Colon (tissue), 2 donors: ENCODE data around the gene TMCO2.
"Not testable (repeated sequence)": the region's sequence is repeated elsewhere in the genome, so short reads cannot be mapped to it uniquely, and the experiment has no call there.

Experiments used
- FAIRE-seq: peaks from 2 replicates; lab custom pipeline; 2012; peaks lifted over from hg19 to GRCh38; lab: Jason Lieb, UNC
- donor health status: control.
- donor health status: control.

TMCO2 gene

DNA sequence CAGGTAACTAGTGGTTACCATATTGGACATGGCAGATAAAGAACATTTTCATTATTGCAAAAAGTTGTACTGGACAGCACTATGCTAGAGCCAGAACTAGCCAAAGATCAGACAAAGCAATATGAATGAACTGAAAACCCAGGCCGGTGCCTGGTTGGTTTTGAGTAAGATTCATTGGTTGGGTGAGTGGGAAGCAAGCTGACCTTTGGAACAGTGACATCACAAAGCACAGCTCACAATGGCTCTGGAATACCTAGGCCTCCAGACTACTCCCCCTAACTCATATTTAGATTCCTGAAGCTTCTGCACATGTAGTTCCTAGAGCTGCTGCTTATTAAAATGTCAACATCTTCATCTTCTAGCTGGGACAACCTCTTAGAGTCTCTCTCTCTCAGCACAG lies at the start of gene TMCO2:
TMCO2 (plus strand) TSS at position 283 of the 400 bp plus-strand sequence; CDS start at position 340, 57 bp downstream.
- no peak for FAIRE-seq

GRCh38 chr1:40199126-40199525 lies 48.6 kb upstream of the TMCO2 start:
- FAIRE-seq = no peak

GRCh38 chr1:40204856-40205255 lies 42.9 kb upstream of the TMCO2 start:
- no peak for FAIRE-seq

DNA sequence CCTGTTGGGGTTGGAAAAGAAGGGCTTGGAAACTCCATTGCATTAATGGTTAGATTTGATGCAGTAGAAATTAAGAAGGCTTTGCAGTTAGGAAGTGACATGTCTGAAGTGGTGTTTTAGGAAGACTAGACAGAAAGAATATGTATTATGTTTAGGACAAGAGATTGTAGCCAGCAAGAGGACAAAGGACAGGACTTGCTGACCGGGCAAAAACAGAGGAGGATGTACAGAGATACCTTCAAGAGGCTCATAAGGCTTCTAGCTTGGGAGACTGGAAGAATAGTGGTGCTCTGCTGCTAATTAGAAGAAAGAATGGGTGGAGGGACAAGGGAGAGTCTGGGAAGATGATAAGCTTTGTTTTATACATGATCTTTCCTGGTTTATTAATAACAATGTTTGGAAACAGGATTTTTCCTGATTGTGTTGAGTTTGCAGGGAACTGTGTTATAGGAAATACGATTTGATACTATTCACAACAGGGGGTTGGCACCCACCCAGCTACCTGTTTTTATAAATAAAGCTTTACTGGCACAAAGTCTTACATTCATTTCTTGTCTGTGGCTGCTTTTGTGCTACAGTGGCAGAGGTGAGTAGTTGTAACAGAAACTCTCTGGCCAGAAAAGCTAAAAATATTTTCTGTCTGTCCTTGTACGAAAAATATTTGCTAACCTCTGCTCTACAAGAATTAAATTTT lies 37.1 kb upstream of the TMCO2 start:
- no peak for FAIRE-seq

DNA sequence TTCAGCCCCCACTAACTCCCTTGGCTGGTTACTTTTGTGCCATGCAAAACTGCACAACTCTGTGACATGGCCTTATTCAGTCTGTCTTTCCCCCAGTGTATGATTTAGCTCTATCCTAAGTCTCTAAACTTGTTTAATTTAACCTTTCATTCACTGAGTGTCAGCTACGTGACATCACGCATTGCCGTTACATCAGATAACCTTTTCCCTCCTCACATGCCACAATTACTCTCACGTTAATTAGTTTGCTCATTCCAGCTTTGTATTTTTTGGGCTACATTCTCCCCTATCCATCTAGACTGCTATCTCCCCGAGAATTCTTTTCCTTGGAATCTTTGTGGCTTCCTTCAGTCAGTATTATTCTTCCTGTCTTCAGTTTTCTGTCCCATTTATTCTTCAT lies 29.4 kb upstream of the TMCO2 start:
- FAIRE-seq = no peak

DNA sequence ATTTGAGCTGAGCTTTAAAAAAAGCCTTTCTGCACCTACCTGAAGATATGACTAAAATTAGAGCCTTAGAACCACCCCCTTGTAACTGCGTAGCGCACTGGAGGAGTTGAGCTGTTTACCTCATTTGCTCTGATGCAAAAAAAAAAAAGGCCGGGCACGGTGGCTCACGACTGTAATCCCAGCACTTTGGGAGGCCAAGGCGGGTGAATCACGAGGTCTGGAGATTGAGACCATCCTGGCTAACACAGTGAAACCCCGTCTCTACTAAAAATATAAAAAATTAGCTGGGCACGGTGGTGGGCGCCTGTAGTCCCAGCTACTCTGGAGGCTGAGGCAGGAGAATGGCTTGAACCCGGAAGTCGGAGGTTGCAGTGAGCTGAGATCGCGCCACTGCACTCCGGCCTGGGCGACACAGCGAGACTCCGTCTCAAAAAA lies 26.2 kb upstream of the TMCO2 start:
- not testable (repeated sequence) for FAIRE-seq

DNA sequence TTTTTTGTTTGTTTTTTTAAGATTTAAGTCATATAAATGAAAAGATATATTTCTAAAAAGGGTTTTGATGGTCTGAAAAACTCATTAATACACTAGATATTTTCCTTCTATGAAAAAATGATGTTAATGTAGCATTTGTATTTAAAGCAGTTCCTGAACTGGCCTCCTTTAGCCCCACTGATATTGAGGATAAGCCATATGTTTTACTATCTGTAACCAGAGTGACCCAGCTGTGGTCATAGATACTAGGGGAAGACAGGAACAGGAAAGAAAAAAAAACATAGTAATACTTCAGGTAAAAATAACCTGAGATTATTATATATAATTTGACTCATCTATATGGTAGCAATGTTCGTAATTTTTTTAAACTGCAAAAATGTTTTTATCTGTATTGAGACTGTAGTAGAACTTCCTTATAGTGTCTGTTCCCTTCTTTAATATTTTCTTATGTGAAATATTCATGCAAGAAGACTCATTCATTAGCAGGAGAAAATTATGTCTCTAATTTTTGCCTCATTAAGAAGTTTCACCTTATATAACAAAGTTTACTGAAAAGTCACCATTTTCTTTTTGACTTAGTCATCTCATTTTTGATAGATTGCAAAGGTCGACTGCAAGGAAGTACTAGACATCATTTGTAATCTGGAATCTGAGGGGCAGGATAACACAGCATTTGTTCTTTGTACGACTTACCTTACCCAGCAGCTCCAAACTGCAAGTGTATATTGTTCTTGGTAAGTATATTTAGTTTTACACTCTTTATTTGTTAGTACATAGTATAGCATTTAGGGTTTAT lies 25.6 kb upstream of the TMCO2 start:
- FAIRE-seq = no peak

- no peak for FAIRE-seq
These were observed 23.7 kb upstream of the TMCO2 start for GRCh38 chr1:40224040-40224439.

GRCh38 chr1:40226192-40226591 lies 21.5 kb upstream of the TMCO2 start:
- FAIRE-seq = no peak

DNA sequence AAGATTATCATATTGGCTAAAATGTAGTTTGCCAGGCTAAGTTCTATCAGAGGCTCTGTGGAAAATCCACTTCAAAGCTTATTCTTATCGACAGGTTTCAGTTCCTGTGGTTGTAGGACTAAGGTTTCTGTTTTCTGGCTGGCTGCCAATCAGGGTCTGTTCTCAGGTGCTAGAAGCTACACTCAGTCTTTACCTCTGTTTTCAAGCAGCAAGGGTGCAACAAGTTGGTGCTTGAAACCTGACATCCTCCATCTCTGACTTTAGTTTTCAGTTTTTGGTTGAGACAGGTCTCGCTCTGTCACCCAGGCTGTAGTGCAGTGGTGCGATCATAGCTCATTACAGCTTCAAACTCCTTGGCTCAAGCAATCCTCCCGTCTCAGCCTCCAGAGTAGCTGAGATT lies 15.3 kb upstream of the TMCO2 start:
- FAIRE-seq = no peak

GRCh38 chr1:40239626-40240025 lies 8.1 kb upstream of the TMCO2 start:
- no peak for FAIRE-seq

GRCh38 chr1:40240390-40240789 lies 7.3 kb upstream of the TMCO2 start:
- FAIRE-seq = no peak

- no peak for FAIRE-seq
These were observed 6.4 kb upstream of the TMCO2 start for GRCh38 chr1:40241362-40241761.

- no peak for FAIRE-seq
These were observed 4.4 kb upstream of the TMCO2 start for GRCh38 chr1:40243351-40243750.

DNA sequence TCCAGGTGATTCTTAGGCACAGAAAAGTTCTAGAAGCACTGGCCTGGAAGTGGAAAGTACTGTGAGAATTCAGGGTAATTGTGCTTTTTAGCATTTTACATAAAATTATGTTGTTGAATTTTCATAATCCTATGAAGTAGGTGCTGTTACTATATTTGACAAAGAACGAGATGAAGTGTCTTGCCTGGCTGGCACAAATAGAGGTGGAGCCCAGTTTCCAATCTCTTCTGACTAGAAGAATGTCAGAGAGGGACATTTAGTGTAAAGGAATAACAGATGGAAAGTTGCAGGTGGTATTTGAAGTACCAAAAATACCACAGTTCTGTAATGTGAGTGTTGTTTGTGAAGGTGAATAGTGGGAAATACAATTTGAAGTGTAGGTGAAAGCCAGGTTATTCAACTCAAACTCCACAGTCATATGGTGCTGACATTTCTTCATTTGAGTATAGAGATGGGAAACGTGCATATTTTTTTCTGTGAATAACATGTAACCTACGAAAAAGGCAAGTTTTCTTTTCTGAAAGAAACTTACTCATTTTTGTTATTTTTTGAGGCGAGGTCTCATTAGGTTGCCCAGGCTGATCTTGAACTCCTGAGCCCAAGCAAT lies 3.5 kb upstream of the TMCO2 start:
- FAIRE-seq = no peak

- no peak for FAIRE-seq
These were observed 2.1 kb upstream of the TMCO2 start for GRCh38 chr1:40245686-40246085.

- FAIRE-seq = no peak
These were observed 675 bp downstream of the TMCO2 start for GRCh38 chr1:40248412-40248811.

- FAIRE-seq = no peak
These were observed 3.7 kb downstream of the TMCO2 start for GRCh38 chr1:40251456-40251855.

DNA sequence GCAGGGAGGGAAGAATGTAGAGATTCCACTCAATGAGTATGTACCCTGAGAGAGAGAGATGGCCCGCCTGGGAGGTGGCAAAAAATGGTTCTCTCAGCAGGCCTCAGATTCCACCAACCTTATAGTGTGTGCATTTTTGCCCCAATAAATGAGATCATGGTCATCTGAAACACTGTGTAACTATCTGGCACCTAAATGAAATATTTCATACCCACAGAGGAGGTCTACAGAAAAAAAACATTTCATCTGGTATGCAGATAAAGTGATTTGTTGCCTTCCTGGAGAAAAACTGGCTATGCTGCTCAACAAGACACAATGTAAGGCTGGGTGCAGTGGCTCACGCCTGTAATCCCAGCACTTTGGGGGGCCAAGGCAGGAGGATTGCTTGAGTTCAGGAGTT lies 4.9 kb downstream of the TMCO2 start:
- FAIRE-seq = no peak

DNA sequence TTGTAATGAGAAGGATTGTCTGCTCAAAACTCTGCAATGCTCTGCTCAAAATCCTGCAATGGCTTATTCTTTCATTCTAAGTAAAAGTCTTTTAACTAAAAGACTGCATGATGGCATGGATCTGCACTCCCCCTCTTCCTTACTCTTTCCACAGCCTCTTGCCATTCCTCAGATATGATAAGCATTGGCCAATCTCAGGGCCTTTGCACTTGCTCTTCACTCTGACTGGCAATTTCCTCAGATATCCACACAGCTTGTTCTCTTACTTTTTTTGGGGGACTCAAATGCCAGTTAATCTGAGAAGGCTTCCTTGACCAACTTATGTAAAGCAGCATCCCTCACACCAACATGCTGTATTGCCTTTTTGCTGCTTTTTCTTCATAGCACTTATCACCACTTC lies 7.5 kb downstream of the TMCO2 start:
- FAIRE-seq = no peak

DNA sequence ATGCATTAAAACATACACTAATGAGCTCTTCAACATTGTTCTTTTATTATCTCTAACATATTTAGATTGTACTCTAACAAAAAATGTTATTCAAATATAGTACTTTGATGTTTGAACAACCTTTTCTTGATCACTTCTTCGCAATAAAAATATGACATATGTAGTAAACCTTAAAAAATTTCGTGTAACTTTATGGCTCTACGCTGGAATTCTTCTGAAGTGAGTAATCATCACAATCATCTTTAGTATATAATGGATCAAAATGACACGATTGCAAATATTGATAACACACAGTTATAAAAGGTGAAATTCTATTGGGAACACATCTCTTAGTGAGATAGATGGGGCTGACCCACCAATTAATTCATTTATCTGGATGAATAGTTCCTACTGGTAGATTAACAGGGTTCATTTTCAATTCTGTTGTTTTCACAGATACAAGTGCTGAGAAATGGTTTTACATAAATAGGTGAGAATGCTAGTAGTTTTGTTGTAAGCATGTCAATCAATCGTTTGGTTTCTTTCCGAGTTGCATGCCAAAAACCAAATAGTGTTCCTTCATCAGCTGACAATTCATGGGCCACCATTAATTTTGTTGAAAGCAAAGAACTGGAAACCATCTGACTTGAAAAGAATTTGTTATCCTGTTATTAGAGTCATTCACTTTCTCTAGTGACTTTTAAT lies 8.8 kb downstream of the TMCO2 start:
- no peak for FAIRE-seq

DNA sequence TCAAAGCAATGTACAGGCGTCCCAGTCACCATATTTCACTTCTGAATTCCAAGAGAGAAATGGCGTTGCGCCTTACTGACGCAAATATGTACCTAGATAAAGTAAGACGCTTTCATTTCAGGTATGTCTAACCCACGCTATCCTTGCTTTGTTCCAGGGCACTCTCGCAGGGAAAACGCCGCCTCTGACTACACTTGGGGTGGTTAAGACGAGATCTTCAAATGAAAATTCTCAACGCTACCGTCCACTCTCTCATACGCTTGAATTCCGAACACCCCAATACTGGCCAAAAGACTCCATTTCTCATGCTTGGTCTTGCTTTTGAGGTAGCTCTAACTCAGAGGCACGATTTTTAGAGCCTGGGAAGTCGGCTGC lies 9.6 kb downstream of the TMCO2 start:
- FAIRE-seq = no peak
